GM18861 (cell line): ENCODE results near the gene RALGAPA2.

Source experiments
- ATAC-seq: cut with Tn5 transposase; IDR thresholded peaks from one replicate; pipeline ENCODE4 v1.9.1; 2021; ENCODE audit not compliant: unreplicated experiment

RALGAPA2 gene

DNA sequence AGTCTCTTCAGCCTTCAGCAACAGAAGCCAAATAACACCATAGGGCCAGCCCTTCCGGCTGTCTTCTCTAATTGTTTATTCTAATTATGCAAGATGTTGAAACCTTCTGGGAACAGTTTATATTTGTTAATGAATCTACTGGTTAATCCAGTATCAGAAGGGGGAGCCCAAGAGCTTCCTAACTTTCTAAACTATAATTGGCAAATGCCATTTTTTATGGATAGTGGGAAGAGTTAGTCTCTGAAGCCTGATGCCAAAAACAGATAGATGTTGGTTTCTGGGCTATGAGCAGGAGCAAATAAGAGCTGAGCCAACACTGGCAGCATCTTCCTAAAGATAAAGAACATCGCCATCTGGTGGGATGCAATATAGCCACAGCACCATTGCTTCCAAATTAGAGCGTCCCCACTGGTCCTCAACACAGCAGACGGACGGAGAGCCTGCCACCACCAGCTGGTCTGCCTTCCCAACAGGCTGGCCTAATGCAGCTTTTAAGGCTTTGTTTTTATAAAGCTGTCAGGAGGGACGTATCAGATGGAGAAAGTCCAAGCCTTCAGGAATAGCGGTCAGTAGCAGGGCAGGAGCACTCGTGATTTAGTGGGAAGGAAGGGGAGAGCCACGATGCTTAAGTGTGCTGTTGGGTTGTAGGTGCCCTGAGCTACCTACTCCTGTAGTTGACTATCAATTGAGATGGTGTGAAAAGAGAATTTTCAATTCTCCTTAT is 118.8 kb downstream of the RALGAPA2 start:
- peak; percentile 62 for ATAC-seq

DNA sequence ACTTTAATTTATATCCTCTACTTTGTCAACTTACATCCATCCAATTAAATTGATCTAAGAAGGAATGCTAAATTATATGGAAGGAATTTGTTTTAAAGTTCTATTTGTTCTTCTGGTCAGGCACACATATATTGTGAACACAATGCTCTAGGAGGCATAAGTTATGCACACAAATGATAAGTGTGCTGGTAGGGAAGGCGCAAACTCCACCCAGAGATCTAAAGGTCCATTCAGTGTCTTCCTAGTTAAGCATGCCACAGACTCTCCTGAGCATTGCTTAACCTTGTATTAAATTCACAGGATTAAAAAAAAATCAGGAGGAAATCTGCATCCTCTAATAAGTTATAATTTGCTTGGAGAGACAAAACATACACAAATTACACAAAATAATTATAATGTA is 127.3 kb downstream of the RALGAPA2 start:
- ATAC-seq, result no peak

DNA sequence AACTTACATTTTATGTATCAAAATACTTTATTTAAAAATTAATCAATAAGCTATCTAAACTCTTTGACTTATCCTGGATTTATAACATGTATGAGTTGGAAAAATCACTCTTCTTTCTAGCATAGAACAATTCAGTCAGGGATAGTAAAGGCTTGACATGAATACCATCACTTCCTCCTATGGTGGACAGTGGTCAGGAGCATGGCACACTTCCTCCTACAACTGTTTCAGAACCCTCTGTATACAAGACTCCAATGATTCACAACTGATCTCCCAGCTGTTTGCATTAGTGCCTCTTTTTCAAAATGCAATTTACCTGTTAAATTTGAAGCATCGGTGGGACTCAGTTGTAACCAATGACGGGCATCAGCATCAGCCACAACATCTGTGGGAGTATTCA is 129.7 kb downstream of the RALGAPA2 start:
- ATAC-seq, result no peak

DNA sequence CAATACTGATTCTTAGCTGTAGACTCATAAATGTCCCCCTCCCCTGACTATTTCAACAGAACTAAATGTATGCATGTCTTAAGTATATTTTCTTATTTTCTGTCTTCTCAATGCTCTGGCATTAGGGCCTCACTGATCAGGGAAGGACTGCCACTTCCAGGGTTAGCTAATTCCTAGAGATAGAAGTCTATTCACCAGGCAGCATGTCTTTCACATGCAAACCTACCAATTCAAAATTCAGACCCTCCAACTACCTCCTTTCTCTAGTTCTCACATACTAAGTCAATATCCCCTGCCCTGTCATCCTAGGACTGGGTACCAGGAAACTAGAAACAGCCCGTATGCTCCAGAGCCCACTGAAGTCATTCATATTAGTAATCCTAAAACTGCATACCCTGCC is 132.3 kb downstream of the RALGAPA2 start:
- no peak for ATAC-seq

DNA sequence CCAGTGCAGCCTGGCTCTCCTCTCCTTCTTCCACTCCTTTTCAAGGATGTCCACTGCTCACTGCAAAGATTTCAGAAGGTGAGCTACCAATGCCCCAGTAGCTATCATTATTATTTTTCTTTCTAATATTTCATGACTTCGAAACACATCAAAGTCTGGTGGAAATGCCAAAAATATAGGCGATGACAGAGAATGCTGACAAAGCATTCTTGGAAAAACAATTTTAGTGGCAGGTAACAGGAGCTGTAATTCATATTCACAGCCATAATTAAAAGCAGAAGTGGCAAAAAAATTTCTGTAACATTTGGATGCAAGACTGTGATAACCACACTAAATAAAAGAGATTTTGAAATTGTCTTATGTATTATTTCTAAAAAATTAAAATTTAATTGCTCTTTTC is 133.6 kb downstream of the RALGAPA2 start:
- no peak for ATAC-seq

DNA sequence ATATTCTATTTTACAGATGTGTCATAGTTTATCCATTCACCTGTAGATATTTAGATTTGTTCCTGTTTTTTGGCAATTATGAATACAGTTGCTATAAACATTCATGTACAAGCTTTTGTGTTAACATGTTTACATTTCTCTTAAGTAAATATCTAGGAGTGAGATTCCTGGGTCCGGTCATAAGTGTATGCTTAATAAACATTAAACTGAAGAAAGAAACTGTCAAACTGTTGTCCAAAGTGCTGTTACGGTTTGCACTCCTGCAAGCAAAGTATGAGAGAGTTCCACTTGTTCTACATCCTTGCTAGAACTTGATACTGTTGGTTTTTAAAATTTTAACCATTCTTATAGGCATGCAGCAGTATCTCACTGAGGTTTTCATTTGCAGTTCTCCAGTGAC is 138.6 kb downstream of the RALGAPA2 start:
- no peak for ATAC-seq

DNA sequence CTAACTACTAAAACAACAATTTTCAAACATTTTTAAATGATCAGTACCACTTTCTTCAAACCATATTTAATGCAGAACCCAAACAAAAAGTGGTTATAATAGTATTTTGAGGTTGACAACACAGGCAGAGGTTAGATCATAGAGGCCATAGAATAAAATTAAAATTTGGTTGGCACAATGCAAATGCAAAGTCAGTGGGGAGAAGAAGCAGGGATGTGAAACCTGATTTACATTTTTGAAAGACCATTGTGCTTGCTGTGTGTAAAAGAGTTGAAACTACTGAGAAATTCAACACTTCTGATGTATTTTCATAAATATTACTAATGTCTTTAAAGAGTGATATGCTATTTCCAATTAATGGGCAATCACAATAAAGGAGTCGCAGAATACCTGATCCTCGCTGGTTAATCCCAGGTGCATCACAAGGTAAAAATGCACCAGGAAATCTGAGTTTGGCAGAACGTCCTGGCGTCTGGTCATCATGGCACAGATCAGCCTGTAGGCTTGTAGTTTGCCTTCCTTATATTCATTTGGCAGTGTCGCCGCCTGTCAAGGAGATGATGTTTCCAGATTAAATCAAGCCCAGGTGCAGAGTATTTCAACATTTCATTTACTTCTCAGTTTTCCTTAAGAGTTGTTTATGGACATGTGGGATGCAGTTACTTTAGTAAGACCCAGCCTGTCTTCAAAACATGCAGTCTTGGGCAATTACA is 141.2 kb downstream of the RALGAPA2 start:
- ATAC-seq, result no peak

DNA sequence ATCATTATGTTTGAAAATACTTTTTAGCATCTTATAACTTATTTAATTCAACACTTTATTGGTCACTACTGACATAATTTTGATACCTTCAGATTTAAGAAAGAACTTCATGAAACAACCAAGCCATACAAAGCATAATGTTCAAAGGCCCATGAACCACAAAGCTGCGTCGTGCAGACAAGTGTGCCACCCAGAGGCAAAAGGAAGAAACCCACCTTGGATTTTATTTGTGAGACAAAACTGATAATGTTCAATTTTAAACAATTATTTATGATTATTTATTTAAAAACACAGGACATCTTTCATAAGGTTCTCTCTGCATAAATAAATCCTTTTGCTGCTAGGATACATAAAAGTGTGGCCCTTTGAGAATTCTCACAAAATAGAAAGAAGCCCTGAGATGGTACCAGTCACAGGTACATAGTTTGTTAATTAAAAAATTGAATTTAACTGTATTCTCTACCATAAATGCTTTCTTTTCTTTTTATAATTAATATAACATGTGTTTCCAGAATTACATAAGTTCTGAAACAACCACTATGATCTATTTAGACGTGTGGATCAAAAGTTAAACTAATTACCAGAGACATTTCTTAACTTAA is 143.7 kb downstream of the RALGAPA2 start:
- ATAC-seq, result no peak

DNA sequence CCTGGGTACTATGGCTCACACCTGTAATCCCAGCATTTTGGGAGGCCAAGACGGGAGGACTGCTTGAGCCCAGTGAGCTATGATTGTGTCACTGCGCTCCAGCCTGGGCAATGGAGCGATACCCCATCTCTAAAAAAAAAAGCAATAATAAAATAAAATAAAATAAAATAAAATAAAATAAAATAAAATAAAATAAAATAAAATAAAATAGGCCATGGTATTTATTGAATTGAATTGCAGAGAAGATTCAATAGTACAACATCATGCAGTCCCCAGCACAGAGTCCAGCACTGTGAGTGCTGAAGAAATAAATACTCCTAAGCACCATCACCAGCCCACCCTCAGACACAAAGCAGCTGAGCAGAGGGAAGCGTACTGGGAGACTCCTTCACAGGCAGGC is 144.7 kb downstream of the RALGAPA2 start:
- no peak for ATAC-seq

DNA sequence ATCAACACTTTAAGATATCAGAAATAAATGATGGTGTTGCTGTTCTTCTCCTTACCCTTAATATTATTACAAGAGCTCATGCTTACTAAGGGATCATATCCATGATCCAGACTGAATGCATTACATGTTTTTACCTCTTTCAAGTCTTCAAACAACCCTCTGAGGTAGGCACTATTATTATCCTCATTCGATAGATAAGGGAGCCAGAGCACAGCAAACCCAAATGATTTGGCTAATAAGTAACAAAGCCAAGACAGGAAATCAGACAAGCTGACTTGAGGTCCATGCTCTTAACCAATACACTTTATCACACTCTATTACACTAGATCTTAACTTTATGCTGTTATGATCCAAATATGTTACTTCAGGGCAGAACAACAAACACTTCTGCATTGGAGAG is 145.9 kb downstream of the RALGAPA2 start:
- no peak for ATAC-seq

DNA sequence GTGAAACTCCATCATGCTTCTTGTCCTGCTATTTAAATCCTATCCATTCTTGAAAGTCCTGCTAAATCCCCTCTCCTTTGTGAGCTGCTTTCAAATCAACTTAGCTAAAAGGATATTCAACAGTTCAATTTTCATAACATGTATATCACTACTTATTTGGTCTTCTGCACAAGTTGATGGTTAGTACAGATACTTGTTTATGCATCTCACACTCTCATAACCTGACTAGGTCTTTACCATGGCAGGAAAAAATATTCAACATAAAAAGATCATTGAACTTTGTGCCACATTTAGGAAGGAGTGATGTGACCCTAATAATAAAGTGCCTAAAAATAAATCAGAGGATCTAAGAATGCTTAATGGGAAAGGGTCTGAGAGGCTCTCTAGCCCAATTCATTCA is 148.2 kb downstream of the RALGAPA2 start:
- ATAC-seq, result no peak

DNA sequence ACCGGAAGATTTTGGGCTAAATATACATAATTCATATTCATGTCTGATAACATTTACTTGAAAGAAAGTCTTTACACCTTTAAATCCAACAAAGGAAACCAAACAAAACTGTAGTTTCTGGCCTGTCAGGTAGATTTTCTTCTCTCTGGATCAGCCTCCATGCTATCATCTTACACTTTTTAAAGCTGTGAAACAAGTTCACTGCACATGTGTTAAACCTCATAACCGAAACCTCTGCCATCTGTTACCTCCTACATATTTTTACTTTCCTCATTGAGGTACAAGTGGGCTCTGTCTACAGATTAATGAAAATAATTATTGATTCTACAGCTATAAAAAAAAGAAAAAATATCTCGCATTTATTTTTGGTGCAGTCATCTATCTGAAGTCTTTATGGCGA is 149.9 kb downstream of the RALGAPA2 start:
- no peak for ATAC-seq

DNA sequence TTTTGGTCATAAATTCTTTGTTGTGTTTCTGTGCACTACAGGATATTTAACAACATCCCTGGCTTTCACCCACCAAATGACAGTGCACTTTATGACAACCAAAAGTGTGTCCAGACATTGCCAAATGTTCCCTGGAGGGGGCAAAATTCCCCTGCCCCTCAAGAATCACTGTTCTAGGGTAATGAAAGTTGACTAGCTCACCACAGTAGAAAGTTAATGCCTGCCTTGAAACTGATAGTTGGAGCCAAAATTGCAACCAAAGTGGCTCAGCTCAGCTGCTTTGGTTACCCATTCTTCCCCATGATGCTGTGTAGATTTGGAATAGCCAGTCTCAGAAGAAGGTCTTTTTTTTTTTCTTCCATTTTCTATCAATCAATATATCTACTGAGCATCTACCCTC is 150.6 kb downstream of the RALGAPA2 start:
- ATAC-seq, result no peak

DNA sequence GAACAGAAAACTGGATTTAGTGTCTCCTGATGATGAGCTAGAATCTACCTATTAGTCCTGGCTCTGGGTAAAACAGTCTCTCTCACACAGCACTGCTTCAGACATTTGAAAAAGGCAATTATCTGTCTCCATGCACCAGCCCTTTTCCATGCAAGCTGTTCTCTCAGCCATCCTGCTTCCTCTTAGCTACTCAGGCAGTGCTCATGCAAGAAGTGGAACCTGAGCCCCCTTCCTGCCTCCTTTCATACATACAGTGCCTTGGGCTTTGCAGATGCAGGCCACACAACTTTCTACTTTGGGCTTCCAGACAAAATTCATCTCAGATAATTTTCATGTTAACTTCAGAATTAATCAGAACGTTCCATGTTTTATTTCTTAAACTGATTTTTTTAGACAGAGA is 151.3 kb downstream of the RALGAPA2 start:
- no peak for ATAC-seq

DNA sequence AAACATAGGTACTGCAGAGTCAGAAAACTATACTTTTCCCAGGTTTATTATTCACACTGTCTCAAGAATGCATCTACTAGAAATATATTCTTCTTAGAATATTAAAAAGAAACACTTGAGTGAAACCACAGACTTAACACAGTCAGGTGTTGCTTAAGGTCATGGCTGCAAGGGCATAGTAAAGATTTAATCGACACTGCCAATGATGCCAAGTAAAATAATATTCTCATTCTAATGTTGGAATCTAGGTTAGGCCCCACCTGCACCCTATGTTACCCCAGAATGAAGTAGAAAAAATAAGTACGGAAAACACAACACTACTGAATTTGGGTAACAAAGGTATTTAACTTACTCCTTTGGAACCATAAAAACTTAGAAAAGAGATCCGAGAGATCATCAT is 155.0 kb downstream of the RALGAPA2 start:
- ATAC-seq, result no peak

DNA sequence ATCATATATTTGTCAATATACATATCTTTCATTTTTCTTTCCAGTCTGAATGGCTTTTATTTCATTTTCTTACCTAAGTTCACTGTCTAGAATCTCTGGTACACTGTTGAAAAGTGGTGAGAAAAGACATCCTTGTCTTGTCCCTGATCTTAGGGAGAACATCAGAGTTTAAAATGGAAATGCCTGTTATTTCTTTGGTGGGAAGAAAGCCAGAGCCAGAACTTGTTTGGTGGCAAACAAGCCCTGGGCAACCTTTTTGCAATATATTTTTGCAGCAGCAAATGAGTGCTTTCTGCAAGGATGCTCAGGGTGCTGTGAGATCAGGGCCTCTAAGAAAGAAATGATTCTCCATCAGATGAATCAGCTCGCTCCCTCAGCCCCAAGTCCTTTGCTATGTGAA is 156.6 kb downstream of the RALGAPA2 start:
- ATAC-seq, result no peak

DNA sequence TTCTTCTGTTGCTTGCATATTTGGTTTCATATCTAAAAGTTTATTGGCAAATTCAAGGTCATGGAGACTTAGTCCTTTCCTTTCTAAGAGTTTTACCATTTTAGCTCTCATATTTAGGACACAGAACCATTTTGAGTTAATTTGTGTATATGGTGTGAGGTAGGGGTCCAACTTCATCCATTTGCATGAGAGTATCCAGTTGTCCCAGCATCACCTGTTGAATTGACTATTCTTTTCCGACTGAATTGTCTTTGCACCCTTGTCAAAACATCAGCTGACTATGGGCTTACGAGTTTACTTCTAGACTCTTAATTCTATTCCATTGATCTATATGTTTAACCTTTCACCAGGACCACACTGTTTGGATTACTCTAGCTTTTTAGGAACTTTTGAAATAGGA is 157.5 kb downstream of the RALGAPA2 start:
- no peak for ATAC-seq

DNA sequence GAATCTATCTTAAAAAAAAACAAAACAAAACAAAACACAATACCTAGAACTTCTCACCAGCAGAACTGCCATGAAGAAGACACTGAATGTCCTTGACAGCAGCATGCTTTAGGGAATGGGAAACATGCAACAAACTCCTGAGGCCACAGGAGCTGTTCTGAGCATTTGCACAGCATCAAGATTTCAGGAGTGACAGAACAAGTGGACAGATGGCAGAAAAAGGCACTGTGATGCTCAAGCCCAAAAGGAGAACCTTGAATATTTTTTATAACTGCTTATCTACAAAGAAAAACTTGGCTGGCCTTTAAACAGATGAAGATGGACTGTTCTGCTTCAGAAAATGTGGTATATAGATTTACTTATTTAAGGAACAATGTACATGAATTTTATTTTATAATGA is 158.9 kb downstream of the RALGAPA2 start:
- no peak for ATAC-seq

DNA sequence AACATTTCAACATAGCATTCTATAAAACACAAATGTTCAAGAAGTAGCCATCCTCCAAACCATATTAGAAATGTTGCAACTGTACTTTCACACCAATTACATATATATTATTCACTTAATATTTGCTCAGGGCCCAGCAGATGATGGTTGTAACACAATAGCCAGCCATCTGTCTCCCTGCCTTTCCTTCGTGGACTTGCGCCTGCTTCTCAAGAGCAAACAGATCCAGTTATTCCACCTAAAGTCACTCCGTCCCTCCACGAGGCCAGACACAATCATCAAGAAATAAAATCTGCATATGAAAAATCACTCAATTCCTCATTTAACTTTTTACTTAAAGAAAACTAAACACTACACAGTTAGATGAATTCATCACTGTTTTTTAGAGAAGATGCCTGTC is 160.4 kb downstream of the RALGAPA2 start:
- no peak for ATAC-seq

DNA sequence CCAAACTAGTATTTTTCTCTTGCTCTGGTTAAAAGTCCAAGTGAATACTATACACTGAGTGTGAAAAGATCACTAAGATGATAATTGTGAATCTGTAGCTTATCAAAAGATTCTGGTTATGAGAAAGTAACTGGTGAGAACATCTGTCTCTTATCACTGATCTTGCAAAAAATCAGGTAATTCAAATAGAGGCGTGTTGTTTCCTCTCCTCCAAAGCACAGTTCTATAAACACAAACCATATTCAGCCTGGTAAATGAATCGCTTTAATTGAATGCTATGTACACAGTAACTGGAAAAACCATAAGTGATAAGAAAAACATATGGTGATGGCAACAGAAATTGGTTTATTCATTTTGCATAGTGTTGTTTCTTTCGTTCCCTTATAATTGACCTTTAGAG is 161.0 kb downstream of the RALGAPA2 start:
- no peak for ATAC-seq

DNA sequence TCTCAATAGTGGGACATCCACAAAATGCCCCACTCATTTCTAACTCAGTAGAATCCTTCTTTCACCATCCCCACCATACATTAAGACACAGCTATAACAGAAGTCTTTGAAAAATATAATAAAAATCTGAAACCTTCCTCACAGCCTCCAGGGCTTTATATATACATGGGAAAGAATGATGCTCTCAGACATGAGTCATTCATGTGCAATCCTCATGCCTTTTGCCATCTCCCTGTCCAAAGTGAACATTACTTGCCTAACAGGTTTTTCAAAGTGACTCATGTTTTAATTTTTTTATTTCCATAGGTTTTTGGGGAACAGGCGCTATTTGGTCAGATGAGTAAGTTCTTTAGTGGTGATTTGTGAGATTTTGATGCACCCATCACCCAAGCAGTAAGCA is 162.7 kb downstream of the RALGAPA2 start:
- no peak for ATAC-seq

DNA sequence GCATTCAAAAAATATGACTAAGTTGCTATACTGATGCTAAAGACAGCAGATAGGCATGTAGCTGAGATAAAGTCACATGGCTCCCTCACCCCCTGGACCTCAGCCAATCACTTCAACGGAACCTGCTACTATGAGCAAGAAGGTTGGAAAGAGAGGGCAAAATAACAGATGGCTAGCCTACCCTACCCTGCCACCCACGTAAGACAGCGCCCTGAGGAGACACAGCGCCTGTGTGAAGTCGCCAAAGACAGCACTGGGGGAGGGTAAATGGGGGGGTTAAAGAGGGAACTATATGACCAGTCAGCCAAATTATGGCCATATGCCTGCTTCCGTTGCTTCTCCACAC is 163.2 kb downstream of the RALGAPA2 start:
- no peak for ATAC-seq
